GM12875 (cell line): Measurements from ENCODE around the gene FAM98B.

Experiments used
- H3K4me3 ChIP-seq: one replicate; pipeline ENCODE4 v1.5.1; 2011; ENCODE audit warnings: low read depth, low read length, control low read depth
- TF ChIP-seq, protein P1 (sequence below): IDR thresholded peaks from 2 replicates; pipeline ENCODE4 v1.5.1; 2011; ENCODE audit warnings: low read depth, mild to moderate bottlenecking, control low read depth, inconsistent platforms, low read length, moderate library complexity, borderline replicate concordance; ENCODE audit not compliant: insufficient read depth

Gene FAM98B

DNA sequence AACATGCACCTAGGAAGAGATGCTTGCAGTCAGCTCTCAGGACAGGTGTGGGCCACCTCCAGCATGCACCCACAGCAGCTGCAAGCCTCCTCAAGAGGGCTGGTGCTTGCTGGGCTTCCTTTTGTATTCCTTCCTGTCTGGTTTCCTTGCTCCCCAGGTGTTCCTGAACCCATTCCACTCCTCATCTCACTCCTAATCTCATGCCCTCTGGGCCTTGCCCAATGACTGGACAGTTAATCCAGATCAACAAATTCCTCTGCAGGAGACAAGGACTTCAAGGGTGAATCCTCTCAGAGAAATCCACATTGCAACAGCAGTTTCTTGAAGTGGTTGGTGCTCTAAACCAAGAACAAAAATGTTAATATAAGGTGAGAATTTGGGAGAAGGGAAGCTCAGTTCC, 80.0 kb downstream of the FAM98B start:
- no peak overlapping the region for H3K4me3 ChIP-seq
- TF ChIP-seq, protein P1, sequence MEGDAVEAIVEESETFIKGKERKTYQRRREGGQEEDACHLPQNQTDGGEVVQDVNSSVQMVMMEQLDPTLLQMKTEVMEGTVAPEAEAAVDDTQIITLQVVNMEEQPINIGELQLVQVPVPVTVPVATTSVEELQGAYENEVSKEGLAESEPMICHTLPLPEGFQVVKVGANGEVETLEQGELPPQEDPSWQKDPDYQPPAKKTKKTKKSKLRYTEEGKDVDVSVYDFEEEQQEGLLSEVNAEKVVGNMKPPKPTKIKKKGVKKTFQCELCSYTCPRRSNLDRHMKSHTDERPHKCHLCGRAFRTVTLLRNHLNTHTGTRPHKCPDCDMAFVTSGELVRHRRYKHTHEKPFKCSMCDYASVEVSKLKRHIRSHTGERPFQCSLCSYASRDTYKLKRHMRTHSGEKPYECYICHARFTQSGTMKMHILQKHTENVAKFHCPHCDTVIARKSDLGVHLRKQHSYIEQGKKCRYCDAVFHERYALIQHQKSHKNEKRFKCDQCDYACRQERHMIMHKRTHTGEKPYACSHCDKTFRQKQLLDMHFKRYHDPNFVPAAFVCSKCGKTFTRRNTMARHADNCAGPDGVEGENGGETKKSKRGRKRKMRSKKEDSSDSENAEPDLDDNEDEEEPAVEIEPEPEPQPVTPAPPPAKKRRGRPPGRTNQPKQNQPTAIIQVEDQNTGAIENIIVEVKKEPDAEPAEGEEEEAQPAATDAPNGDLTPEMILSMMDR = no peak

DNA sequence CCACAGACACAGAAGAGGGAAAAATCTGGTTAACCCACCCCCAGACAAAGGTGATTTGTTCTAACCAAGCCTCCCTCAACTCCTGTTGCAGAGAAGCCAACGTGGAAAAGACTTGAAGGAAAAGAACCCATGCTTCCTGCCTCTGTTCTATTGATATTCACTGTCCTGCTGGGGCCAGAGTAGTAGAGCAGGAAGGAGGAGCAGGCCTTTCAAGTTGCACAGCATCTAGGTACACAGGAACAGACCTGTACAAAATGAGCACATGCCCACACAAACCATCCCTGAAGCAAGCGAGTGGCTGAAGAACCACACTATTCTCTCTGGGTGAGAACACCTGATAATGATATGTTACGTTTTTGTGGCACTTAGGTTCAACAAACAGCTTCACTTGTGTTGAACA, 80.8 kb downstream of the FAM98B start:
- TF ChIP-seq, protein P1 = no peak
- H3K4me3 ChIP-seq = no peak overlapping the region

DNA sequence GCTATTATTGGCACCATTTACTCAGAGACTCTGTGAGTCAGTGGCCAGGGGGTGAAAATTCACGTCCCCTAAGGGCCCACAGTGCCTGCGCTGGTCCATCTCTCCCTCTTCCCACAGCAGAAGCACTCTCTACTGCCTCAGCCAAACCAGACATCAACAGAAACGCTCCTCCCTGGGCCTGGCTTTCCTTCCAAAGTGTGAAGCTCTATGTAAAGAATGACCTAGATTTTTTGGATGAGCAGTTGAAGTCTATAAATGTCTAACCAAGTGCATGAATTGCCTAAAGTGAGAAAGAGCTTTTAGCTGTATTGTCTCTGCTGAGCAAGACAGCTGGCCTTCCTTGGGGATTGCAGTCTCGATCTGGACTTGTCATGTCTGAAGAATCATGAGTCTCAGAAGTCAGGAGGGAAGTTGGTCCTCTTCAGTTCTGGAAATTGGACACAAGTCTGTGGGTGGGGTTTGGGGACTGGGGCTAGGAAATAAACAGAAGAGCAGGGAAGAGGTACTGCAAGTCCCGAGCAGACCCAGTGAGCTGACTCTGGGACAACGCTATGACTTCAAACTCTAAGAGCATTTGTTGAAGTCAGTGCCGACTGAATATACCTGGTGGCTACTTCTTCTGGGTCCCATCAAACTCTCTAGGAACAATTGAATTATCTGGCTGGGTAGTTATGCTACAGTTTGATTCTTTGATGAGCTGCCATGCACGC, 81.7 kb downstream of the FAM98B start:
- no peak overlapping the region for H3K4me3 ChIP-seq
- TF ChIP-seq, protein P1 = no peak

DNA sequence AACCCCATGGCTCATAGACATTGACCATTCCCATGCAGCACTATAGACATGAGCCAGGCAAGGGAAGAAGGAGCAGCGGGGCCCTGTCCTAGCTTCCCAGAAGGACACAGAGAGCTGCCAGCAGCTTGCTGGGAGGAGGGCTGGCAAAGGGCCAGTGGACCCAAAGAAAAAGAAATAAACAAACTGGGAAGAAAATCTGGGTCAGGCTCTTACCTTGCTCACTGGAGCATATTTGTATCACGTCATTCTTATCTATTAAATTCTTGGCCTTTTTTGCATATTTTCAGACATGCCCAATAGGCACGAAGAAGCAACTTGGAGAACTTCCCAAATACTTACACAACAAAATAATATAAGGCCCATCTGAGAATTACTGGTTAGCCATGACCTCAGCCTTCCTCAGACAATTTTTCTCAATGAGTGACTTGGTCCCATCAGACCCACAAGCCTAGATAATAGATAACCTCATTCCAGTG, 82.3 kb downstream of the FAM98B start:
- TF ChIP-seq, protein P1 = no peak
- H3K4me3 ChIP-seq = no peak overlapping the region
